Spinal cord (tissue), 10 donors: Measurements from ENCODE around the gene ARL2BP. TPM values are rescaled to one million over a fixed set of nuclear protein-coding genes. Genes with fewer than 3 reads are reported as not detected.

ENCODE experiments used
- DNase-seq, 6 donors: peaks; one replicate each; pipeline versions ENCODE4 v3.0.0 to v3.0.0-alpha.2; 2013 to 2015; ENCODE audit warnings: low spot score in 6 of 6, low read depth in 4 of 6
- H3K27ac ChIP-seq: one replicate; pipeline ENCODE4 v1.5.1; 2013; ENCODE audit warnings: low read depth, low read length, control low read depth
- H3K27me3 ChIP-seq: one replicate; pipeline ENCODE4 v1.6.1; 2013; ENCODE audit warnings: low read length; ENCODE audit not compliant: control insufficient read depth, insufficient read depth
- H3K36me3 ChIP-seq: one replicate; pipeline ENCODE4 v1.6.1; 2013; ENCODE audit warnings: low read length; ENCODE audit not compliant: control insufficient read depth, insufficient read depth
- H3K4me1 ChIP-seq: one replicate; pipeline ENCODE4 v1.6.1; 2013; ENCODE audit warnings: low read length; ENCODE audit not compliant: control insufficient read depth, insufficient read depth
- H3K4me3 ChIP-seq: one replicate; pipeline ENCODE4 v1.5.1; 2013; ENCODE audit warnings: low read depth, low read length, control low read depth
- H3K9me3 ChIP-seq: one replicate; pipeline ENCODE4 v1.6.1; 2013; ENCODE audit warnings: low read length; ENCODE audit not compliant: control insufficient read depth, insufficient read depth
- WGBS: methylation state at CpG from one replicate; pipeline ENCODE4 v1.1.5; 2013; ENCODE audit warnings: missing lambda C conversion rate; ENCODE audit not compliant: insufficient coverage; 5-methylcytosine and 5-hydroxymethylcytosine counted together
- polyA plus RNA-seq, 2 donors: library from polyadenylated mRNA; unstranded; fragments of 120-200 nt; gene quantifications; one replicate each; pipeline ENCODE4 v1.2.1, GENCODE V29; 2013; ENCODE audit not compliant: insufficient read length in 2 of 2
- total RNA-seq, 2 donors: library from RNA; depleted of rRNA in 1 of 2; stranded (reverse); fragments of 120-200 nt in 1 of 2; fragments of >200 nt in 1 of 2; gene quantifications; one replicate each; pipeline versions ENCODE4 v1.2.3 to v1.2.4, GENCODE V29; 2013 to 2014
- donor health status: healthy.

The ARL2BP gene
- total and polyA plus RNA-seq, 4 donors: 74.7 to 79.3 (median 76.5) TPM

DNA sequence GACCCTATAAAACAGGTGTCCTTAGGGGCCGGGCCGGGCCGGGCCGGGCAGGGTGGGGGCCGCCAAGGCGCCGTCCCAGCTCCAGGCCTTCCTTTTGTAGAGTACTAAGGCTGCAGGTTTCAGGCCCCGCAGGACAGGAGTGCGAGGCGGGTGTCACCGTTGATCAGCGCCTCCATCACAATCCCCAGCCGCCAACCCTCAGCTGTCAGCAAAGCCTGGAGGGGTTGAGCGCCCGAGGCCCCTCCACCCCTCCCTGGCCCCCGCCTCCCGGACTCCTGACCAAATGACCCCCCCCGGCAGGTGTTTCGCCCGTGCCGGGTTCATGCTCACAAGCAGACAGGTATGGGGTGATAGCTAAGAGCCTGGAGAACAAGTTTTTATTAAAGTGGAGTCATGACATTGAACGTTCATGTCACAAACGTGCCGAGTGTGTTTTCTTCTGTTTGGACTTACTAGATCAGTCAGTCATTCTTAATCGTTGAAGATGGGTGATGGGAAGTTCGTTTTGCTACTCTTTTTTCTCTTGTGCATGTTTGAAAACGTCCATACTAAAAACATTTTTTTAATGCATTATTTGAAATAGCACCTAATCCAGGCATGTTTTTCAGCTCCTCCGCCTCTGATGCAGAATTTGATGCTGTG is 534 bp downstream of the ARL2BP start:
- peak overlapping the region; percentile 89 for H3K27ac ChIP-seq

GRCh38 chr16:57251352-57251751 is 6.3 kb downstream of the ARL2BP start:
- H3K4me3 ChIP-seq: no peak overlapping the region
- no peaks in the 10 kb centered on the region for H3K27me3 ChIP-seq
- H3K36me3 ChIP-seq: peaks cover 73% of the 10 kb centered on the region
- peaks cover 2% of the 10 kb centered on the region for H3K4me1 ChIP-seq
- H3K9me3 ChIP-seq: no peaks in the 10 kb centered on the region
- no peak for DNase-seq
- 71% methylated on average over 1 of the region's 2 CpGs for WGBS
- H3K27ac ChIP-seq: no peak overlapping the region

More for the DNA sequence above, 534 bp downstream of the ARL2BP start:
- Histone ChIP-seq H3K36me3 (peaks cover 29% of the 10 kb centered on the region), H3K27me3 (no peaks in the 10 kb centered on the region), H3K4me1 (peaks cover 8% of the 10 kb centered on the region), H3K9me3 (no peaks in the 10 kb centered on the region), H3K4me3 (peak overlapping the region; percentile 79)
- WGBS: under 1% methylated on average over 16 of the region's 28 CpGs
- peak in 1 of 6 donors; percentile 33 for DNase-seq

DNA sequence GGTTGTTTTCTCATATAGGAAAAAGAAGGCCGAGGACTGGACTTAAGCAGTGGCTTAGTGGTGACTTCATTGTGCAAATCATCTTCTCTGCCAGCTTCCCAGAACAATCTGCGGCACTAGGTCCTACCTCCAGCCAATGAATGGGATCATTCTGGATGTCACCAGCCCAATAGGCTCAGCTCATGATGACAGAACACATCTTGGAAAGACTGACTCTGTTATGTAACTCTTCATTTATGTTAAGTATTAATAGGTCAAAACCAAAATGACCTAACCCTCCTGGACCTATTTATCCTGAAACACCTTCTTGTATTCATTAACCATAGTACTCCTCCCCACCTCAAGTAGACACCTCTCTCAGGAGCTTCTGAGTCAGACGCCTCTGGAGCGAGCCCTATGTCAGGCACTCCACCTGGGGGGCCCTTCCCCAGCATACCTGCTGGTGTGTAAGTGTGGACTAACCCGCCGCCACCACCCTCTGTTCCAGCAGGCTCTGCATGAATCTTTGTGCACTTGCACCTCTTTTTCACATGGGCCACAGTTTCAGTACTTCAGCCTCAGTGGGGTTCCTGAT is 7.2 kb downstream of the ARL2BP start:
- no peak for DNase-seq
- no peak overlapping the region for H3K27ac ChIP-seq
- H3K9me3 ChIP-seq: no peaks in the 10 kb centered on the region
- no peaks in the 10 kb centered on the region for H3K4me1 ChIP-seq
- H3K27me3 ChIP-seq: no peaks in the 10 kb centered on the region
- H3K36me3 ChIP-seq: peaks cover 77% of the 10 kb centered on the region
- H3K4me3 ChIP-seq: no peak overlapping the region
- 96% methylated on average over 4 of the region's 6 CpGs for WGBS

- Histone ChIP-seq H3K36me3 (peaks cover 79% of the 10 kb centered on the region), H3K27ac (no peak overlapping the region), H3K27me3 (no peaks in the 10 kb centered on the region), H3K4me1 (no peaks in the 10 kb centered on the region), H3K9me3 (no peaks in the 10 kb centered on the region), H3K4me3 (no peak overlapping the region)
- no CpG with 5 or more reads among the region's 1 CpG for WGBS
- DNase-seq: no peak
These were observed 8.4 kb downstream of the ARL2BP start for GRCh38 chr16:57253466-57253865.

- peaks cover 59% of the 10 kb centered on the region for H3K36me3 ChIP-seq
- DNase-seq: no peak
- WGBS: 89% methylated on average over 5 of the region's 10 CpGs
- no peaks in the 10 kb centered on the region for H3K9me3 ChIP-seq
- no peak overlapping the region for H3K27ac ChIP-seq
- H3K4me1 ChIP-seq: peaks cover 20% of the 10 kb centered on the region
- no peak overlapping the region for H3K4me3 ChIP-seq
- H3K27me3 ChIP-seq: no peaks in the 10 kb centered on the region
These were observed 10.8 kb downstream of the ARL2BP start for GRCh38 chr16:57255686-57256415.

GRCh38 chr16:57256601-57257395 is 11.7 kb downstream of the ARL2BP start:
- WGBS: 88% methylated on average over 12 of the region's 16 CpGs
- peaks cover 22% of the 10 kb centered on the region for H3K4me1 ChIP-seq
- no peaks in the 10 kb centered on the region for H3K27me3 ChIP-seq
- H3K4me3 ChIP-seq: no peak overlapping the region
- peaks cover 50% of the 10 kb centered on the region for H3K36me3 ChIP-seq
- no peaks in the 10 kb centered on the region for H3K9me3 ChIP-seq
- no peak for DNase-seq
- no peak overlapping the region for H3K27ac ChIP-seq

DNA sequence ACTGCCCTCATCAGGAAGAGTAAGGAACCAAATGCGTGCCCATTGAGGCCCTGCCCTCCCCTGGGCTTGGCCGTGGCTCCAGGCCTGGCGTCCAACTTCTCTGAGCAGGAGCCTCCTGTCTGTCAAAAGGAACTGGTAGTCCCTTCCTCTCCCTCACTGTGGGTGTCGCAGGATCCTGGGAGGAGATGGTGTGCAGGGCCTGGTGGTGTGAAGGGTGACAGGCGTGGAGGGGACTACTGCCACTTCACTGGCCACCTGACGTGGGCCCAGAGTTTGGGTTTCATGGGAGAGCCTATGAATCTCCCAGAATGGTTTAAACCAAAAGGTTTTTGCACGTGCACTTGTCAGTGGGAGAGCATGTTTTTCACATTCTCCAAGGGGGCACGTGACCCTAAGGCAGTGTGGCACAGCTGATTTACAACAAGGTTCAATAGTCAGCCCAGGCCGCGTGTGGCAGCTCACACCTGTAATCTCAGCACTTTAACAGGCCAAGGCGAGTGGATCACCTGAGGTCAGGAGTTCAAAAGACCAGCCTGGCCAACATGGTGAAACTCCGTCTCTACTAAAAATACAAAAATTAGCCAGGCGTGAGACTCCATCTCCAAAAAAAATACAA is 12.5 kb downstream of the ARL2BP start:
- Histone ChIP-seq H3K4me1 (peaks cover 24% of the 10 kb centered on the region), H3K36me3 (peaks cover 42% of the 10 kb centered on the region), H3K27me3 (no peaks in the 10 kb centered on the region), H3K4me3 (no peak overlapping the region), H3K27ac (no peak overlapping the region), H3K9me3 (no peaks in the 10 kb centered on the region)
- no peak for DNase-seq
- WGBS: 91% methylated on average over 8 of the region's 13 CpGs

GRCh38 chr16:57258226-57258909 is 13.3 kb downstream of the ARL2BP start:
- H3K9me3 ChIP-seq: no peaks in the 10 kb centered on the region
- H3K36me3 ChIP-seq: peaks cover 40% of the 10 kb centered on the region
- H3K4me3 ChIP-seq: no peak overlapping the region
- no peak for DNase-seq
- H3K27ac ChIP-seq: no peak overlapping the region
- WGBS: 95% methylated on average over 15 of the region's 18 CpGs
- no peaks in the 10 kb centered on the region for H3K27me3 ChIP-seq
- H3K4me1 ChIP-seq: peaks cover 31% of the 10 kb centered on the region
